Measurements from ENCODE around the gene DNAJC18.

DNA sequence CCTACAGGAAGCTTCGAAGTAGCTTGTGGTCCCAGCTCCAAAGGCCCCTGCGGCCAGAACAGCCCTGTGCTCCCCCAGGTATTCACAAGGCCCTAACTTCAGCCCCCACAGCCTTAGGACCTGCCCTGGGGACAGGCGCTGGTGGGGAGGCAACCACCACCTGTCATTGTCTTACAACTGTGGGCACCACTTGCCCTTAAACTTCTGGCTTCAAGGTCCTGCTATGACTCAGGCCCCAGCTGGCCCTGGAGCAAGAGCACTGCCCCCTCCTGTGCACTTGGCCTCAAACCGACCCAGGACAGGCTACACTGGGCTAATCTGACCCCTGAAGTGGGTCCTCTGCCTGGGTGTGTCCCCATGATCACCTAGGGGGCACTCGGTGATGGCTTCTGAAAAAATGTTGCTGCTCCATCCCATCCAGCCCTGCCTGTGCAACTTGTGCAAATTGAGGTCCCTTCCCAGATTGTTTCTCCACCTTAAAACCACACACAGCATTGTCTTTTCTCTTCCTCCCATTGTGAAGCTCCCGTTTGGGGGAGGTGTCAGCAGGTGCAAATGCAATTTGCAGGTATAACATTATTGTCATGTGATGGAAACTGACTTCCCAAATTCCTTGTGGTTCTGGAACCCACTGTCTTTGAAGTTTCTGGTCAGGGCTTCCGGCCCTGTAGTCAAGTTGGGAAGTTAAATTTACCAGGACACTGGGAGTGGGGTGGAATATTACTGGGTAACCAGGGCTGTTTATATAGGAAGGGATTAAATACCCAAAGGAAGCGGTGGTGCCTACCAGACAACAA is 43.3 kb downstream of the DNAJC18 start:
- TF ChIP-seq EZH2 (IDR thresholded peaks at IDR 0.05) (no peak), POLR2AphosphoS5 (IDR thresholded peaks at IDR 0.05; ENCODE audit: borderline replicate concordance, low read depth, low read length) (no peak)

All from SK-N-MC (cell line).